RWPE1 (cell line): ENCODE results near the gene FBLN1.
"Not testable (repeated sequence)": the region's sequence is repeated elsewhere in the genome, so short reads cannot be mapped to it uniquely, and the experiment has no call there.

Experiments
- CTCF ChIA-PET: fragments of 350-600 bp; sonication (Branson Sonifier 250); formaldehyde crosslinking; extraction: SDS; loops from one replicate; lab custom pipeline; 2021; lab: Yijun Ruan, JAX
- POLR2A ChIA-PET: fragments of 400-600 bp; formaldehyde crosslinking; extraction: SDS; loops from one replicate; lab custom pipeline; 2020; ENCODE audit warnings: antibody characterized with exemption; ENCODE audit not compliant: low non-redundant PET; lab: Yijun Ruan, JAX
- DNase-seq: peaks from one replicate; pipeline ENCODE4 v3.0.0; 2012; ENCODE audit warnings: low spot score
- H3K27ac ChIP-seq: fragments of 450-650 bp; 2 replicates; pipeline ENCODE4 v1.5.1; 2017
- CTCF ChIP-seq: fragments of 450-650 bp; conservative IDR thresholded peaks from 2 replicates; pipeline ENCODE4 v1.5.1; 2017; ENCODE audit warnings: low read depth, mild to moderate bottlenecking

Gene FBLN1

GRCh38 chr22:45491841-45492240 is 10.8 kb upstream of the FBLN1 start:
- ChIA-PET CTCF (interaction anchor here (0.8 kb wide), 1 partner anchor 499 kb away, joined by 4 read pairs; no protein-coding TSS in a partner anchor), POLR2A (no interaction called here)
- DNase-seq, result no peak
- no peak overlapping the region for H3K27ac ChIP-seq
- TF ChIP-seq CTCF, result no peak

- H3K27ac ChIP-seq, result peak overlapping the region; percentile 54
- no peak for TF ChIP-seq CTCF
- no peak for DNase-seq
- CTCF ChIA-PET, result no interaction called here
- POLR2A ChIA-PET, result no interaction called here
These were observed 9.4 kb upstream of the FBLN1 start for GRCh38 chr22:45493286-45493771.

DNA sequence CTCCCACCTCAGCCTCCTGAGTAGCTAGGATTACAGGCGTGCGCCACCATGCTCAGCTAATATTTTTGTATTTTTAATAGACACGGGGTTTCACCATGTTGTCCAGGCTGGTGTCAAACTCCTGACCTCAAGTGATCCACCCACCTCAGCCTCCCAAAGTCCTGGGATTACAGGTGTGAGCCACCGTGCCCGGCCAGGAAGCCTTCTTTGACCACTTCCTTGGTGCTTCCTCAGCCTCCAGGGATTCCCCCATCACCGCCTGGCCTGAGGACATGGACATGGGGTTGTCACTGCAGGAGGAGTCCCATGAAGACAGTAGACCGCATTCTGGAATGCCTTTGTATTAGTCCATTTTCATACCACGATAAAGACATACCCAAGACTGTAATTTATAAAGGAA is 8.4 kb upstream of the FBLN1 start:
- CTCF ChIA-PET, DNase-seq, POLR2A ChIA-PET: not testable (repeated sequence)
- H3K27ac ChIP-seq, result peak overlapping the region; percentile 54; the same call in 1 of the 2 replicates

- H3K27ac ChIP-seq, CTCF ChIA-PET, POLR2A ChIA-PET, DNase-seq: not testable (repeated sequence)
These were observed 7.1 kb upstream of the FBLN1 start for GRCh38 chr22:45495616-45496015.

DNA sequence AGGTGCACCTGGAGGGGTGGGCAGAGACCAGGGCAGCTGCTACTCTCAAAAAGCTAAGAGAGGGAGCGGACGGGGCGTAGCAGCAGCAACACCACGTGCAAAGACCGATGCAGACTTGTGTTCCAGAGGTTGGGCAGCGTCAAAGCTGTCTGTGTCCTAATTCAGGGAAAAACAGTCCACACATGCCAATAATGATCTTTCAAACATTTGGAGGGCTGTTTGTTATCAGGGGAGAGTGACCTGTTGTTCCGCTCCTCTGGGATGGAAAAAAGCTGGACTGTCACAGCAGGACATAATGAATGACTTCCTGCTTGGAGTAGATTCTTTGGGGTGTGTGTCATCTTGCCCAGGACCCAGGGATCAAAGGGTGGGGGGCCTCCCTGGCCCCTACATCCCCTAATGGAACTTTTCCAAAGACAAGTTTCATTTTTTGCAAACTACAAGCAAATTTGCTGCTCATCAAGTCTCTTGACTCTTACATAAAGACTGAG is 6.2 kb upstream of the FBLN1 start:
- POLR2A ChIA-PET, result no interaction called here
- no peak overlapping the region for H3K27ac ChIP-seq
- DNase-seq, result no peak
- TF ChIP-seq CTCF, result no peak
- CTCF ChIA-PET, result no interaction called here

DNA sequence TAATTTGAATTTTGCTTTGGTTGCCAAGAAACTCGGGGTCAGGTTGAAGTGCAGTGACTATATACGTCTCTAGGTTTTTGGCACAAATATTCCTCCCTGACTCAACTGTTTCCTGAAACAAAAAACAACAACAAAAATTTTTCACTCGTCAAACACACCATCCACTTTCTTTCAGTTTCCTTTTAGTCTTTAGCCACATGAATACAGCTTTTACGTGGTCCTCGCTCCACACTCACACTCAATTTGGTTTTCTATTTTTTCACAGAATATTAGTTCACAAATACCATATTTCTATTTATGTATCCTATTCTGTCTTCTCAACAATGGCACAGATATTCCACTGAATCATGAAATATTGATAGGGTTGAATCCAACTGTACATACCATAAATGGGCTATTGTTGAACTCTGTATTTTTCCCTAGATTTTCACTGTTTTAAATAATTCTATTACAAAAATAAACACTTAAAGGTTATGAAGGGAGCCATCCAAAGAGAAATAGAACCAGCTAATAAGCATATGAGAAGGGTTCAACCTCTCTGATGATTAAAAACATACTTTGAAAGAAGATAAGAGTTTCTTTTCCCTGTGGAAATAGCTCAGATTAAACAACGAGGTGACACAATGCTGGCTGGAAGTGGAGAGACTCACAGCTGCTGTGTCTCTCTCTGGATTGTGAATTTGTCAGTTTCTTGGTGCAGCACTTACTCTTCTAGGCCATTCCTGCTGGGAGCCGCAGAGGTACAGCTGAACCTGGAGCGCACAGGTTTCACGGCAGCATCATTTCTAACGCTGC is 5.1 kb upstream of the FBLN1 start:
- ChIA-PET CTCF (no interaction called here), POLR2A (no interaction called here)
- DNase-seq, result no peak
- no peak for TF ChIP-seq CTCF
- no peak overlapping the region for H3K27ac ChIP-seq

DNA sequence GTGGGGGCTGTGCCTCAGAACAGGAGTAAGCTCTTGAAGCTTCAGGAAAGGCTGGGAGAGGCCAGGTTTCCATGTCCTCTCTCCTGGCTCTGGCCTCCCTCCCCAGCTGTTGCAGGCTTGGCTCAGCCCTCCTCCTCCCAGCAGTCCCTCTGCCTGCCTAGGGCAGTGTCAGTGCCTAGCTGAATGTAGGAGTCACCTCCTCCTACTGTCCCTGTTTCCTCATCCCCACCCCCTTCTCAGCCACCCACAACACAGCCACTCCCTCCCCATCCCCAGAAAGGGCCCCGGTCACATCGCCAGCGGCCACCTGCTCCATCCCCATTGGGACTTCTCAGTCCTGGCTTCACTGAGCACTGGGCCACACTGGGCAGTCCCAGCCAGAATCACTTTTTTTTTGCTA is 2.9 kb upstream of the FBLN1 start:
- no peak for DNase-seq
- CTCF ChIA-PET, result no interaction called here
- POLR2A ChIA-PET, result no interaction called here
- H3K27ac ChIP-seq, result no peak overlapping the region
- TF ChIP-seq CTCF, result no peak
